HCT116 (cell line): Measurements from ENCODE around the gene ZNF584. TPM values are rescaled to one million over a fixed set of nuclear protein-coding genes. Genes with fewer than 3 reads are reported as not detected.
A peak's percentile ranks its signal among the peaks of the same experiment; 100 is the strongest.

ENCODE experiments used
- ATAC-seq: fragments of 200-7000 bp; cut with Tn5 transposase; 2 replicates; pipeline ENCODE4 v1.9.1; 2020; ENCODE audit warnings: mild to moderate bottlenecking, moderate library complexity
- BruUV-seq: library from RNA; stranded (reverse); fragments of 400-500 nt; replicated peaks from 2 replicates; lab custom pipeline; 2021; lab: Mats Ljungman, UMichigan
- CTCF ChIA-PET: fragments of 300-600 bp; sonication (Branson Sonifier 250); formaldehyde crosslinking; loops from one replicate; lab custom pipeline; 2021; ENCODE audit warnings: antibody characterized with exemption; lab: Charles Lee
- POLR2A ChIA-PET: fragments of 300-600, 350-600 bp; sonication (Branson Sonifier 250); formaldehyde crosslinking; loops from one replicate; lab custom pipeline; 2021; ENCODE audit warnings: antibody characterized with exemption; lab: Charles Lee
- RAD21 ChIA-PET, 2 experiments: fragments of 300-600 bp; sonication (Branson Sonifier 250); formaldehyde crosslinking; loops; one replicate each; lab custom pipeline; 2023; ENCODE audit warnings: low total read pairs in 2 of 2; ENCODE audit not compliant: uncharacterized antibody in 2 of 2, unreplicated experiment in 2 of 2, low non-redundant PET in 1 of 2; lab: Charles Lee
- DNase-seq: peaks from one replicate; pipeline ENCODE4 v3.0.0-alpha.2; 2010; ENCODE audit warnings: low read depth, low spot score
- H2AFZ ChIP-seq: fragments of 200-600 bp; shearing (Covaris generic), sonication (generic); 2 replicates; pipeline ENCODE4 v1.6.1; 2017; ENCODE audit warnings: low read depth, mixed run types, mixed read lengths, antibody characterized with exemption, low read length; ENCODE audit not compliant: poor library complexity, severe bottlenecking
- H3K27ac ChIP-seq: 2 replicates; pipeline ENCODE4 v1.5.1; 2012; ENCODE audit warnings: low read depth, low read length
- H3K27me3 ChIP-seq: fragments of 200-600 bp; sonication (generic); 2 replicates; pipeline ENCODE4 v1.6.1; 2016; ENCODE audit warnings: mixed run types, low read length, mixed read lengths; ENCODE audit not compliant: insufficient read depth
- H3K36me3 ChIP-seq, 2 experiments: fragments of 200-500 bp in 1 of 2; fragments of 200-600 bp in 1 of 2; sonication (Bioruptor generic) in 1 of 2; sonication (generic) in 1 of 2; 2 replicates each; pipeline versions ENCODE4 v1.5.1 to v1.6.1; 2014 to 2016; ENCODE audit warnings: low read length in 2 of 2, inconsistent platforms in 1 of 2, mixed read lengths in 1 of 2, mixed run types in 1 of 2; ENCODE audit not compliant: insufficient read depth in 2 of 2, control insufficient read depth in 1 of 2
- H3K4me1 ChIP-seq, 2 experiments: fragments of 200-600 bp in 1 of 2; sonication (generic) in 1 of 2; 2 replicates each; pipeline versions ENCODE4 v1.5.1 to v1.6.1; 2012 to 2017; ENCODE audit warnings: low read length in 2 of 2, inconsistent platforms in 1 of 2, mild to moderate bottlenecking in 1 of 2, mixed read lengths in 1 of 2, mixed run types in 1 of 2, moderate library complexity in 1 of 2; ENCODE audit not compliant: insufficient read depth in 2 of 2, control insufficient read depth in 1 of 2
- H3K4me2 ChIP-seq: fragments of 200-600 bp; sonication (generic); 2 replicates; pipeline ENCODE4 v1.6.1; 2017; ENCODE audit warnings: mixed run types, low read length, mixed read lengths
- H3K4me3 ChIP-seq, 2 experiments: fragments of 200-600 bp in 1 of 2; sonication (generic) in 1 of 2; replicated peaks in 1 of 2; 2 replicates each; pipeline ENCODE4 v1.5.1; 2011 to 2016; ENCODE audit warnings: low read length in 2 of 2, control low read depth in 1 of 2, low read depth in 1 of 2, mild to moderate bottlenecking in 1 of 2, mixed read lengths in 1 of 2, mixed run types in 1 of 2
- H3K79me2 ChIP-seq: fragments of 200-600 bp; sonication (generic); 2 replicates; pipeline ENCODE4 v1.6.1; 2017; ENCODE audit warnings: mild to moderate bottlenecking, mixed run types, low read length, moderate library complexity, mixed read lengths; ENCODE audit not compliant: insufficient read depth
- H3K9ac ChIP-seq: fragments of 200-600 bp; sonication (generic); 2 replicates; pipeline ENCODE4 v1.6.1; 2016; ENCODE audit warnings: low read length, mixed read lengths
- H3K9me2 ChIP-seq: fragments of 200-600 bp; sonication (generic), shearing (Covaris generic); 2 replicates; pipeline ENCODE4 v1.6.1; 2017; ENCODE audit warnings: mixed run types, mild to moderate bottlenecking, moderate library complexity; ENCODE audit not compliant: insufficient read depth
- H3K9me3 ChIP-seq, 2 experiments: fragments of 200-500 bp in 1 of 2; fragments of 200-600 bp in 1 of 2; sonication (Bioruptor generic) in 1 of 2; sonication (generic) in 1 of 2; 2 replicates each; pipeline ENCODE4 v1.6.1; 2014 to 2017; ENCODE audit warnings: low read length in 2 of 2, mixed read lengths in 2 of 2, inconsistent platforms in 1 of 2, low read depth in 1 of 2, mild to moderate bottlenecking in 1 of 2, mixed run types in 1 of 2, moderate library complexity in 1 of 2; ENCODE audit not compliant: control insufficient read depth in 1 of 2, insufficient read depth in 1 of 2
- H4K20me1 ChIP-seq: fragments of 200-600 bp; sonication (generic), shearing (Covaris generic); 2 replicates; pipeline ENCODE4 v1.6.1; 2017; ENCODE audit warnings: mixed run types, mild to moderate bottlenecking, moderate library complexity; ENCODE audit not compliant: insufficient read depth
- CEBPB ChIP-seq: IDR thresholded peaks from 2 replicates; pipeline ENCODE4 v1.6.1; 2012; ENCODE audit warnings: low read depth
- CTCF ChIP-seq, 3 experiments: fragments of 200-600 bp in 1 of 3; sonication (generic) in 1 of 3; IDR thresholded peaks in 2 of 3; conservative IDR thresholded peaks in 1 of 3; 2 replicates each; pipeline ENCODE4 v1.5.1; 2012 to 2017; ENCODE audit warnings: low read depth in 2 of 3, low read length in 2 of 3, antibody characterized with exemption in 1 of 3, borderline replicate concordance in 1 of 3, control low read depth in 1 of 3, mild to moderate bottlenecking in 1 of 3, mixed read lengths in 1 of 3, mixed run types in 1 of 3, moderate library complexity in 1 of 3; ENCODE audit not compliant: insufficient read depth in 1 of 3
- EGR1 ChIP-seq: IDR thresholded peaks from 2 replicates; pipeline ENCODE4 v1.6.1; 2012; ENCODE audit warnings: low read depth
- ELF1 ChIP-seq: IDR thresholded peaks from 2 replicates; pipeline ENCODE4 v1.6.1; 2012; ENCODE audit warnings: low read depth, borderline replicate concordance
- EZH2 ChIP-seq: fragments of 200-600 bp; sonication (generic); IDR thresholded peaks from 2 replicates; pipeline ENCODE4 v1.6.1; 2017; ENCODE audit warnings: antibody characterized with exemption, mixed run types
- EZH2phosphoT487 ChIP-seq: fragments of 200-600 bp; IDR thresholded peaks from 2 replicates; pipeline ENCODE4 v1.6.1; 2018; ENCODE audit warnings: antibody characterized with exemption, borderline replicate concordance
- FOSL1 ChIP-seq: IDR thresholded peaks from 2 replicates; pipeline ENCODE4 v1.6.1; 2012; ENCODE audit warnings: low read depth
- JUND ChIP-seq: IDR thresholded peaks from 2 replicates; pipeline ENCODE4 v1.6.1; 2012
- MAX ChIP-seq: IDR thresholded peaks from 2 replicates; pipeline ENCODE4 v1.6.1; 2012
- POLR2A ChIP-seq: IDR thresholded peaks from 2 replicates; pipeline ENCODE4 v1.7.0; 2011; ENCODE audit warnings: borderline replicate concordance; ENCODE audit not compliant: insufficient read depth, insufficient read length; ENCODE audit errors: extremely low read depth
- REST ChIP-seq: IDR thresholded peaks from 2 replicates; pipeline ENCODE4 v1.6.1; 2012; ENCODE audit warnings: low read depth
- SIN3A ChIP-seq: IDR thresholded peaks from 2 replicates; pipeline ENCODE4 v1.6.1; 2012; ENCODE audit warnings: low read depth
- SP1 ChIP-seq: IDR thresholded peaks from 2 replicates; pipeline ENCODE4 v1.6.1; 2012; ENCODE audit warnings: low read depth
- SRF ChIP-seq: IDR thresholded peaks from 2 replicates; pipeline ENCODE4 v1.6.1; 2012; ENCODE audit warnings: low read depth
- TCF7L2 ChIP-seq: IDR thresholded peaks from 2 replicates; pipeline ENCODE4 v1.7.0; 2011; ENCODE audit warnings: borderline replicate concordance, inconsistent platforms; ENCODE audit not compliant: insufficient read depth, insufficient read length; ENCODE audit errors: extremely low read depth
- YY1 ChIP-seq: IDR thresholded peaks from 2 replicates; pipeline ENCODE4 v1.6.1; 2011; ENCODE audit warnings: low read length, low read depth, moderate library complexity, mild to moderate bottlenecking; ENCODE audit not compliant: insufficient replicate concordance; ENCODE audit errors: extremely low read depth
- ZBTB33 ChIP-seq: IDR thresholded peaks from 2 replicates; pipeline ENCODE4 v1.6.1; 2011; ENCODE audit warnings: mild to moderate bottlenecking, low read length, moderate library complexity; ENCODE audit not compliant: insufficient replicate concordance; ENCODE audit errors: extremely low read depth
- ZFX ChIP-seq: fragments of 450-650 bp; IDR thresholded peaks from 2 replicates; pipeline ENCODE4 v1.6.1; 2017
- ZNF274 ChIP-seq: fragments of 200-500 bp; sonication (Bioruptor generic); IDR thresholded peaks from 2 replicates; pipeline ENCODE4 v1.6.1; 2014; ENCODE audit warnings: mild to moderate bottlenecking, low read depth, low read length, inconsistent platforms
- intact Hi-C: fragments of 100-400 bp; cut with micrococcal nuclease; formaldehyde crosslinking; loops from 2 replicates; pipeline ENCODE4 v1.10.0; 2022
- total RNA-seq: library from RNA; stranded (reverse); gene quantifications from one replicate; pipeline ENCODE4 v1.2.1, GENCODE V29; 2021; ENCODE audit not compliant: unreplicated experiment

The ZNF584 gene
- total RNA-seq, 1 experiment from 2014 or later: 25.8 TPM

GRCh38 chr19:58388175-58388526 lies 20.3 kb upstream of the ZNF584 start:
- peaks cover 73% of the 10 kb centered on the region for H3K79me2 ChIP-seq
- H3K27ac ChIP-seq: peak overlapping the region; percentile 97
- peak overlapping the region; percentile 62 to 96 for H3K4me3 ChIP-seq
- H3K36me3 ChIP-seq: peaks cover 26 to 53% of the 10 kb centered on the region in 2 experiments; a peak in 3 of 4 replicates
- no peak for ATAC-seq
- no peak for DNase-seq
- H3K27me3 ChIP-seq: no peaks in the 10 kb centered on the region
- H3K4me1 ChIP-seq: peaks cover 21 to 59% of the 10 kb centered on the region in 2 experiments
- H3K9me2 ChIP-seq: no peaks in the 10 kb centered on the region
- H3K4me2 ChIP-seq: peak overlapping the region; percentile 94
- no peaks in the 10 kb centered on the region for H3K9me3 ChIP-seq
- CTCF ChIA-PET: no interaction called here
- H2AFZ ChIP-seq: no peak overlapping the region
- peaks cover 36% of the 10 kb centered on the region; the same call in 1 of the 2 replicates for H4K20me1 ChIP-seq
- RAD21 ChIA-PET: no interaction called here
- no TSS peak for BruUV-seq
- POLR2A ChIA-PET: interaction anchor here (0.7 kb wide), 1 partner anchor 26 kb away, joined by 3 read pairs; the partner anchor contains the start of gene ZNF497
- intact Hi-C loops: no loop called here
- peak overlapping the region; percentile 100 for H3K9ac ChIP-seq
- no peak for TF ChIP-seq TCF7L2
- TF ChIP-seq YY1: no peak
- no peak for TF ChIP-seq MAX
- TF ChIP-seq FOSL1: no peak
- no peak for TF ChIP-seq REST
- TF ChIP-seq JUND: no peak
- TF ChIP-seq ZBTB33: no peak
- TF ChIP-seq ZFX: no peak
- TF ChIP-seq EZH2: no peak
- TF ChIP-seq ZNF274: no peak
- TF ChIP-seq EZH2phosphoT487: no peak
- no peak for TF ChIP-seq CTCF (IDR thresholded peaks at IDR 0.05 in 2 of 3, conservative IDR thresholded peaks at IDR 0.05 in 1 of 3; ENCODE audit: borderline replicate concordance in 1 of 3, insufficient read depth in 1 of 3, low read depth in 2 of 3, low read length in 2 of 3)
- TF ChIP-seq SIN3A: no peak
- no peak for TF ChIP-seq SP1
- TF ChIP-seq CEBPB: no peak
- no peak for TF ChIP-seq ELF1
- no peak for TF ChIP-seq SRF
- no peak for TF ChIP-seq EGR1
- TF ChIP-seq POLR2A: no peak
